GM12878 (cell line): ENCODE data around the gene SLC11A2. TPM values are rescaled to one million over a fixed set of nuclear protein-coding genes. Genes with fewer than 3 reads are reported as not detected.
A peak's percentile ranks its signal among the peaks of the same experiment; 100 is the strongest.

Source experiments
- ATAC-seq: fragments of 200-7000 bp; cut with Tn5 transposase; 3 replicates; pipeline ENCODE4 v1.9.1; 2020; ENCODE audit warnings: mild to moderate bottlenecking, moderate library complexity
- BruUV-seq: library from RNA; stranded (reverse); fragments of 400-500 nt; replicated peaks from 2 replicates; lab custom pipeline; 2021; lab: Mats Ljungman, UMichigan
- CTCF ChIA-PET: fragments of 300-600 bp; sonication (Branson Sonifier 250); formaldehyde crosslinking; extraction: SDS; loops from one replicate; lab custom pipeline; 2021; ENCODE audit warnings: inconsistent platforms; lab: Yijun Ruan, JAX
- POLR2A ChIA-PET: fragments of 350-600 bp; formaldehyde crosslinking; extraction: SDS; loops from one replicate; lab custom pipeline; 2021; ENCODE audit warnings: inconsistent platforms; lab: Charles Lee
- RAD21 ChIA-PET: fragments of 300-600 bp; sonication (Branson Sonifier 250); formaldehyde crosslinking; loops from one replicate; lab custom pipeline; 2023; ENCODE audit warnings: antibody characterized with exemption; ENCODE audit not compliant: unreplicated experiment; lab: Charles Lee
- SMC1A ChIA-PET: fragments of 300-600 bp; sonication (Branson Sonifier 250); formaldehyde crosslinking; loops from one replicate; lab custom pipeline; 2023; ENCODE audit not compliant: unreplicated experiment, uncharacterized antibody; lab: Charles Lee
- DNase-seq: peaks from one replicate; pipeline ENCODE4 v3.0.0-alpha.2; 2011; ENCODE audit warnings: low read depth, low spot score
- FAIRE-seq: peaks from 3 replicates; lab custom pipeline; 2011; peaks lifted over from hg19 to GRCh38; lab: Jason Lieb, UNC
- H2AFZ ChIP-seq: 2 replicates; pipeline ENCODE4 v1.6.0; 2011; ENCODE audit warnings: low read depth, low read length, control low read depth; ENCODE audit not compliant: control insufficient read depth
- H3K27ac ChIP-seq: 2 replicates; pipeline ENCODE4 v1.5.1; 2011; ENCODE audit warnings: control low read depth; ENCODE audit not compliant: control insufficient read depth, insufficient read depth
- H3K27me3 ChIP-seq, 2 experiments: replicated peaks in 1 of 2; 2 replicates each; pipeline versions ENCODE4 v1.6.0 to v1.6.1; 2011; ENCODE audit warnings: low read length in 1 of 2; ENCODE audit not compliant: control insufficient read depth in 2 of 2, insufficient read depth in 2 of 2
- H3K36me3 ChIP-seq, 2 experiments: 2 replicates each; pipeline ENCODE4 v1.5.1; 2011; ENCODE audit warnings: low read length in 1 of 2; ENCODE audit not compliant: control insufficient read depth in 2 of 2, insufficient read depth in 2 of 2
- H3K4me1 ChIP-seq: 2 replicates; pipeline ENCODE4 v1.6.1; 2011; ENCODE audit warnings: mild to moderate bottlenecking, low read length, moderate library complexity, mixed read lengths; ENCODE audit not compliant: control insufficient read depth, insufficient read depth
- H3K4me2 ChIP-seq: 2 replicates; pipeline ENCODE4 v1.6.0; 2011; ENCODE audit warnings: control low read depth; ENCODE audit not compliant: control insufficient read depth, insufficient read depth
- H3K4me3 ChIP-seq: fragments of 200-600 bp; sonication (generic); 2 replicates; pipeline ENCODE4 v1.5.1; 2016
- H3K79me2 ChIP-seq: 2 replicates; pipeline ENCODE4 v1.6.0; 2011; ENCODE audit warnings: low read length; ENCODE audit not compliant: control insufficient read depth, insufficient read depth
- H3K9ac ChIP-seq: 2 replicates; pipeline ENCODE4 v1.8.0; 2011; ENCODE audit warnings: low read length, control low read depth, mixed read lengths; ENCODE audit not compliant: control insufficient read depth, insufficient read depth
- H3K9me3 ChIP-seq: replicated peaks from 3 replicates; pipeline ENCODE4 v1.5.1; 2011; ENCODE audit warnings: mild to moderate bottlenecking, low read length; ENCODE audit not compliant: control insufficient read depth, insufficient read depth
- H4K20me1 ChIP-seq: 2 replicates; pipeline ENCODE4 v1.6.0; 2011; ENCODE audit not compliant: control insufficient read depth, insufficient read depth
- CBX5 ChIP-seq: sonication (generic); IDR thresholded peaks from 2 replicates; pipeline ENCODE4 v1.6.1; 2016; ENCODE audit warnings: low read depth, moderate library complexity, mild to moderate bottlenecking, inconsistent platforms
- CREB1 ChIP-seq: IDR thresholded peaks from 2 replicates; pipeline ENCODE4 v1.6.1; 2012; ENCODE audit warnings: low read depth, mild to moderate bottlenecking, inconsistent platforms
- WGBS: methylation state at CpG from one replicate; pipeline ENCODE4 v1.1.6; 2016; ENCODE audit warnings: low lambda C conversion rate; ENCODE audit not compliant: insufficient replicate concordance, insufficient coverage; ENCODE audit errors: missing lambda C conversion rate; 5-methylcytosine and 5-hydroxymethylcytosine counted together
- in situ Hi-C: fragments of 300-500 bp; cut with MboI; formaldehyde crosslinking; loops from 9 replicates; pipeline ENCODE4 v1.14.3; 2018; ENCODE audit warnings: mixed read lengths
- intact Hi-C: fragments of 100-400 bp; cut with micrococcal nuclease; formaldehyde crosslinking; loops from one replicate; pipeline ENCODE4 v1.14.2; 2022; ENCODE audit not compliant: unreplicated experiment
- polyA plus RNA-seq, 11 experiments: library from polyadenylated mRNA; depleted of rRNA in 4 of 11; unstranded in 6 of 11; stranded (reverse) in 5 of 11; fragments of >200 nt; fragmentation: Nextera tagmentation in 4 of 11; fragmentation: Illumina TruSeq in 1 of 11; extraction: Ambion mirVana in 4 of 11; extraction: Trizol in 1 of 11; gene quantifications; 1 replicate in 1 of 11; 2 replicates in 10 of 11; pipeline versions ENCODE4 v1.2.1 to v1.2.3, GENCODE V29; 2011 to 2016; ENCODE audit warnings: inconsistent platforms in 2 of 11, missing spikeins in 2 of 11, low read depth in 1 of 11
- total RNA-seq, 4 experiments: library from RNA; depleted of rRNA in 3 of 4; stranded (reverse); fragments of >200 nt in 3 of 4; fragmentation: Illumina TruSeq in 1 of 4; extraction: Trizol in 1 of 4; gene quantifications; 2 replicates each; pipeline versions ENCODE4 v1.2.1 to v1.2.3, GENCODE V29; 2013 to 2021
- TF ChIP-seq, protein P1 (sequence below): fragments of 450-650 bp; IDR thresholded peaks from 2 replicates; pipeline ENCODE4 v1.6.1; 2017; ENCODE audit warnings: mild to moderate bottlenecking, moderate library complexity

Gene SLC11A2
- total and polyA plus RNA-seq, 10 of the 15 experiments (the other 5 are each of a cell fraction or from before 2014, with no cell fraction given) = 6.2 to 29.4 (median 15.6) TPM

DNA sequence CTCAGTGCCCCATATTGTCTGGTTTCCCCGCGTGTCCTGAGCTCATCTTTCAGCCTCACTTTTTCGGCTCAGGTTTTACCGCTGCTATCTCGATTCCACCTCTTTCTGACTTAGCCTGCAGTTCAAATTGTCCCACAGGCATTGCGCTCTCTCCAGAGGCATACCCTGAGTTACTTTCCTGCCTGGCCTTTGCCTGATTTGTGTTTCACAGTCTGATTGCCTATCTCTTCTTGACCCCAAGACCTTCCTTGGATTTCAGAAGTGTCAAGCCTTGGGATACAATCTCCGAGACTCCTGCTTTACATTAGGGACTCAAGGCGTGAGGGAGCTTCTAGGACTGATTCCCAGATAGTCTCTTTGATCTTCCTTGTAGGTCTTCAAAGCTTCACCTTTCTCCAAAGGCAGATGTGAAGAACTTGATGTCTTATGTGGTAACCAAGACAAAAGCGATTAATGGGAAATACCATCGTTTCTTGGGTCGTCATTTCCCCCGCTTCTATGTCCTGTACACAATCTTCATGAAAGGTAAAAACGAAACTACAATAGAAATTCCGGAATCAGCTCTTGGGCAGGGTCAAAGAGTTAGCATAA, 22.6 kb upstream of the SLC11A2 start:
- ATAC-seq (peak; percentile 9; the same call in 2 of the 3 replicates), DNase-seq (no peak), FAIRE-seq (no peak)
- H3K4me2 ChIP-seq = peak overlapping the region; percentile 88
- ChIA-PET POLR2A (interaction anchor here (0.6 to 1.6 kb wide), 8 partner anchors 22 to 293 kb away, joined by 3 to 7 read pairs (median 3); partner anchors contain the start of genes DAZAP2, POU6F1 and SLC11A2), SMC1A (interaction anchor here (0.5 to 1.5 kb wide), 13 partner anchors 11 to 362 kb away, joined by 3 to 9 read pairs (median 3); partner anchors contain the start of gene CSRNP2), RAD21 (interaction anchor here (0.8 to 4.2 kb wide), 7 partner anchors 27 to 292 kb away, joined by 3 to 26 read pairs (median 4); no protein-coding TSS in a partner anchor), CTCF (interaction anchor here (0.9 to 6.1 kb wide), 8 partner anchors 22 to 293 kb away, joined by 3 to 61 read pairs (median 4); partner anchors contain the start of genes POU6F1 and SLC11A2)
- peaks cover 6% of the 10 kb centered on the region for H3K4me1 ChIP-seq
- H3K79me2 ChIP-seq = peaks cover 25% of the 10 kb centered on the region
- no peaks in the 10 kb centered on the region for H3K27me3 ChIP-seq
- peak overlapping the region; percentile 99 for H3K9ac ChIP-seq
- no peaks in the 10 kb centered on the region for H3K9me3 ChIP-seq
- peaks cover 0 to 6% of the 10 kb centered on the region in 2 experiments; a peak in 2 of 4 replicates for H3K36me3 ChIP-seq
- in situ Hi-C loops (loop anchor here (5.0 kb wide), 1 partner anchor 294 kb away; no protein-coding TSS in a partner anchor), intact Hi-C loops (loop anchor here (2.0 to 5.0 kb wide), 3 partner anchors 34 to 204 kb away; partner anchors contain the start of genes CSRNP2 and DAZAP2)
- H3K27ac ChIP-seq = peak overlapping the region; percentile 96
- H3K4me3 ChIP-seq = peak overlapping the region; percentile 94
- TF ChIP-seq, protein P1, sequence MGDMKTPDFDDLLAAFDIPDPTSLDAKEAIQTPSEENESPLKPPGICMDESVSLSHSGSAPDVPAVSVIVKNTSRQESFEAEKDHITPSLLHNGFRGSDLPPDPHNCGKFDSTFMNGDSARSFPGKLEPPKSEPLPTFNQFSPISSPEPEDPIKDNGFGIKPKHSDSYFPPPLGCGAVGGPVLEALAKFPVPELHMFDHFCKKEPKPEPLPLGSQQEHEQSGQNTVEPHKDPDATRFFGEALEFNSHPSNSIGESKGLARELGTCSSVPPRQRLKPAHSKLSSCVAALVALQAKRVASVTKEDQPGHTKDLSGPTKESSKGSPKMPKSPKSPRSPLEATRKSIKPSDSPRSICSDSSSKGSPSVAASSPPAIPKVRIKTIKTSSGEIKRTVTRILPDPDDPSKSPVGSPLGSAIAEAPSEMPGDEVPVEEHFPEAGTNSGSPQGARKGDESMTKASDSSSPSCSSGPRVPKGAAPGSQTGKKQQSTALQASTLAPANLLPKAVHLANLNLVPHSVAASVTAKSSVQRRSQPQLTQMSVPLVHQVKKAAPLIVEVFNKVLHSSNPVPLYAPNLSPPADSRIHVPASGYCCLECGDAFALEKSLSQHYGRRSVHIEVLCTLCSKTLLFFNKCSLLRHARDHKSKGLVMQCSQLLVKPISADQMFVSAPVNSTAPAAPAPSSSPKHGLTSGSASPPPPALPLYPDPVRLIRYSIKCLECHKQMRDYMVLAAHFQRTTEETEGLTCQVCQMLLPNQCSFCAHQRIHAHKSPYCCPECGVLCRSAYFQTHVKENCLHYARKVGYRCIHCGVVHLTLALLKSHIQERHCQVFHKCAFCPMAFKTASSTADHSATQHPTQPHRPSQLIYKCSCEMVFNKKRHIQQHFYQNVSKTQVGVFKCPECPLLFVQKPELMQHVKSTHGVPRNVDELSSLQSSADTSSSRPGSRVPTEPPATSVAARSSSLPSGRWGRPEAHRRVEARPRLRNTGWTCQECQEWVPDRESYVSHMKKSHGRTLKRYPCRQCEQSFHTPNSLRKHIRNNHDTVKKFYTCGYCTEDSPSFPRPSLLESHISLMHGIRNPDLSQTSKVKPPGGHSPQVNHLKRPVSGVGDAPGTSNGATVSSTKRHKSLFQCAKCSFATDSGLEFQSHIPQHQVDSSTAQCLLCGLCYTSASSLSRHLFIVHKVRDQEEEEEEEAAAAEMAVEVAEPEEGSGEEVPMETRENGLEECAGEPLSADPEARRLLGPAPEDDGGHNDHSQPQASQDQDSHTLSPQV = no peak
- TF ChIP-seq CREB1 = peak; percentile 11; the same call in 1 of the 2 replicates
- TF ChIP-seq CBX5 = no peak
- H2AFZ ChIP-seq = peak overlapping the region; percentile 94
- TSS peak; percentile 77 for BruUV-seq
- 1% methylated on average over 14 of the region's 14 CpGs for WGBS
- no peaks in the 10 kb centered on the region for H4K20me1 ChIP-seq
